Thyroid gland (tissue), 4 donors: ENCODE results near the gene PELI2.

Experiments
- CTCF ChIP-seq, 6 experiments: fragments of 200-600 bp in 3 of 6; fragments of 450-650 bp in 3 of 6; sonication (generic) in 3 of 6; IDR thresholded peaks; one replicate each; pipeline ENCODE4 v1.5.1; 2016 to 2019; ENCODE audit warnings: antibody characterized with exemption in 6 of 6, mild to moderate bottlenecking in 2 of 6, inconsistent platforms in 1 of 6, moderate library complexity in 1 of 6
- POLR2A ChIP-seq, 2 donors: fragments of 450-650 bp; IDR thresholded peaks; one replicate each; pipeline ENCODE4 v1.6.1; 2017; ENCODE audit warnings: antibody characterized with exemption in 2 of 2, mild to moderate bottlenecking in 2 of 2, moderate library complexity in 1 of 2

GRCh38 chr14:56243110-56243509, 124.9 kb downstream of the PELI2 start:
- TF ChIP-seq CTCF (IDR thresholded peaks at IDR 0.05): no peak
- no peak for TF ChIP-seq POLR2A (IDR thresholded peaks at IDR 0.05)
